Cardiac fibroblast (primary cell): Measurements from ENCODE around the gene MIF4GD.

Experiments used
- DNase-seq, 2 donors: peaks; one replicate each; pipeline versions ENCODE4 v3.0.0 to v3.0.0-alpha.2; 2010; ENCODE audit warnings: low read depth in 2 of 2
- H3K4me3 ChIP-seq, 2 donors: replicated peaks in 1 of 2; 1 replicate in 1 of 2; 2 replicates in 1 of 2; pipeline ENCODE4 v1.5.1; 2011; ENCODE audit warnings: low read depth in 2 of 2, low read length in 2 of 2, mild to moderate bottlenecking in 2 of 2, moderate library complexity in 1 of 2
- CTCF ChIP-seq: IDR thresholded peaks from one replicate; pipeline ENCODE4 v1.5.1; 2011; ENCODE audit warnings: low read depth, mild to moderate bottlenecking, low read length, inconsistent platforms

The MIF4GD gene

GRCh38 chr17:75242461-75243042 is 28.5 kb downstream of the MIF4GD start:
- DNase-seq: no peak
- H3K4me3 ChIP-seq: no peak overlapping the region
- no peak for TF ChIP-seq CTCF

- no peak for TF ChIP-seq CTCF
- peak; percentile 17 to 72 for DNase-seq
- H3K4me3 ChIP-seq: no peak overlapping the region
Measured at GRCh38 chr17:75241996-75242460, 29.0 kb downstream of the MIF4GD start.

- peak in 1 of 2 donors; percentile 16 for DNase-seq
- no peak for TF ChIP-seq CTCF
- H3K4me3 ChIP-seq: no peak overlapping the region
Measured at GRCh38 chr17:75241502-75241901, 29.5 kb downstream of the MIF4GD start.

- peak; percentile 51 to 58 for DNase-seq
- no peak overlapping the region for H3K4me3 ChIP-seq
- TF ChIP-seq CTCF: no peak
Measured at GRCh38 chr17:75241143-75241430, 29.9 kb downstream of the MIF4GD start.

GRCh38 chr17:75240394-75241142 is 30.5 kb downstream of the MIF4GD start:
- DNase-seq: peak; percentile 31 to 42
- peak; percentile 74 for TF ChIP-seq CTCF
- H3K4me3 ChIP-seq: no peak overlapping the region

GRCh38 chr17:75239778-75240393 is 31.1 kb downstream of the MIF4GD start:
- DNase-seq: no peak
- TF ChIP-seq CTCF: no peak
- H3K4me3 ChIP-seq: no peak overlapping the region
